OCI-LY1 (cell line): ENCODE results near the gene ANKS6.

ENCODE experiments used
- EZH2 ChIP-seq: fragments of 200-600 bp; sonication (generic), shearing (Covaris generic); IDR thresholded peaks from 2 replicates; pipeline ENCODE4 v1.8.0; 2017; ENCODE audit warnings: borderline replicate concordance, mixed run types, mild to moderate bottlenecking, antibody characterized with exemption, low read length, moderate library complexity, mixed read lengths
- TF ChIP-seq, protein P1 (sequence below): fragments of 200-600 bp; sonication (generic), shearing (Covaris generic); IDR thresholded peaks from 2 replicates; pipeline ENCODE4 v1.5.1; 2017; ENCODE audit warnings: mild to moderate bottlenecking, antibody characterized with exemption, low read length, moderate library complexity, mixed read lengths

GRCh38 chr9:98770717-98771116 lies 25.6 kb downstream of the ANKS6 start:
- TF ChIP-seq, protein P1, sequence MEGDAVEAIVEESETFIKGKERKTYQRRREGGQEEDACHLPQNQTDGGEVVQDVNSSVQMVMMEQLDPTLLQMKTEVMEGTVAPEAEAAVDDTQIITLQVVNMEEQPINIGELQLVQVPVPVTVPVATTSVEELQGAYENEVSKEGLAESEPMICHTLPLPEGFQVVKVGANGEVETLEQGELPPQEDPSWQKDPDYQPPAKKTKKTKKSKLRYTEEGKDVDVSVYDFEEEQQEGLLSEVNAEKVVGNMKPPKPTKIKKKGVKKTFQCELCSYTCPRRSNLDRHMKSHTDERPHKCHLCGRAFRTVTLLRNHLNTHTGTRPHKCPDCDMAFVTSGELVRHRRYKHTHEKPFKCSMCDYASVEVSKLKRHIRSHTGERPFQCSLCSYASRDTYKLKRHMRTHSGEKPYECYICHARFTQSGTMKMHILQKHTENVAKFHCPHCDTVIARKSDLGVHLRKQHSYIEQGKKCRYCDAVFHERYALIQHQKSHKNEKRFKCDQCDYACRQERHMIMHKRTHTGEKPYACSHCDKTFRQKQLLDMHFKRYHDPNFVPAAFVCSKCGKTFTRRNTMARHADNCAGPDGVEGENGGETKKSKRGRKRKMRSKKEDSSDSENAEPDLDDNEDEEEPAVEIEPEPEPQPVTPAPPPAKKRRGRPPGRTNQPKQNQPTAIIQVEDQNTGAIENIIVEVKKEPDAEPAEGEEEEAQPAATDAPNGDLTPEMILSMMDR: no peak
- TF ChIP-seq EZH2: no peak
